Activated CD4-positive, alpha-beta T cell treated with anti-CD3 and anti-CD28 coated beads, Interleukin-2, Interleukin-6, amounts not matched to agents 100 ng/mL and 50 ng/mL, durations not matched to agents 16 hours and 8 hours (primary cell): ENCODE results near the gene SIRPB2.

Source experiments
- DNase-seq: peaks from one replicate; pipeline ENCODE4 v3.0.0-alpha.2; 2020

Gene SIRPB2

DNA sequence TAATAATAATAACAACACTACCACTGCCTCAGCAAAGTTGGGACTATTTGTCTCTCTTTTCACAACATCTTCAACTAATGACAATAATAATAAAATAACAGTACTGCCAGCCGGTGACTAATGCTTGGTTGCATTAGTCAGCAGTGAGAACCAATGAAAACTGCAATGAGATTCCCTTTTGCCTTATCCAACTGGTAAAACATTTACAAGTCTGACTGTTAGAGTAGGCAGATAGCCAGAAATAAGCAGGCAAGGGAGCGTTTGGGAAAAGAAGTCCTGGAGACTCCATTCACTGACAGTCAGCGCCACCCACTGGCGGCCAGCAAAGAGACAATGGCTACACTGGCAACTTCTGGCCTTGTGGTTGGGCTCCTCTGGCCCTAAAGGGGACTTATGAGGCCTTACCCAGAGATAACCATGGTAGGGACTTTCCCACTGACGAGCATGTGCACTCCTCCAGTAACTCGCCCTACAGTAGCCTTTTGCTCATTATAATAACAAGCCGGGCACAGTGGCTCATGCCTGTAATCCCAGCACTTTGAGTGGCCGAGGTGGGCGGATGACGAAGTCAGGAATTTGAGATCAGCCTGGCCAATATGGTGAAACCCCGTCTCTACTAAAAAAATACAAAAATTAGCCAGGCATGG, 21.2 kb downstream of the SIRPB2 start:
- peak; percentile 44 for DNase-seq

DNA sequence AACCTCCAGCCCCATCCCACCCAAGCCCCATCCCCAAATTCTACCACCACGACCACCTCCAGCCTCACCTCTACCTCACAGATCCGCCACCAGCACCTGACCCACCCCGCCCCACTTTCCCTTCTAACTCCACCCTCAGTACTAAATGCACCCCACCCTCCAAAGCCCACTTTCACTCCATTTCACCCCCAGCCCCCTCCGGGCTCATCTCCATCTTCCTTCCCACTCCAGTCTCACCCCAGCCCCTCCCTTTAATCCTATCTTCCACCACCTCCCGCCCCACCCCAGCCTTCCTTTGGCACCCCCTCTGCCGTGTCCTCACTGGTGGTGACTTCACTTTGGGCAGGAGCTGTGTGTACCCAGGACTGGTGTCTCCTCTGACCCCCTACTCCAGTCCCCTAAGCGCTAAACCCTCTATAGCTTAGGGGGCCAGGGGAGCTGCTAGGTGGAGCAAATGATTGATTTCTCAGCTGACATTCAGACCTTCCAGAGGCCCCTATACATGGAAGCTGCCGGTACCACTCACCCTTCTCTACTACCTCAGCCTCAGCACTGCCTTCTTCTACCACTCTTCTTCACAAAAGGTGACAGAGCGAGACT, 21.8 kb downstream of the SIRPB2 start:
- no peak for DNase-seq

DNA sequence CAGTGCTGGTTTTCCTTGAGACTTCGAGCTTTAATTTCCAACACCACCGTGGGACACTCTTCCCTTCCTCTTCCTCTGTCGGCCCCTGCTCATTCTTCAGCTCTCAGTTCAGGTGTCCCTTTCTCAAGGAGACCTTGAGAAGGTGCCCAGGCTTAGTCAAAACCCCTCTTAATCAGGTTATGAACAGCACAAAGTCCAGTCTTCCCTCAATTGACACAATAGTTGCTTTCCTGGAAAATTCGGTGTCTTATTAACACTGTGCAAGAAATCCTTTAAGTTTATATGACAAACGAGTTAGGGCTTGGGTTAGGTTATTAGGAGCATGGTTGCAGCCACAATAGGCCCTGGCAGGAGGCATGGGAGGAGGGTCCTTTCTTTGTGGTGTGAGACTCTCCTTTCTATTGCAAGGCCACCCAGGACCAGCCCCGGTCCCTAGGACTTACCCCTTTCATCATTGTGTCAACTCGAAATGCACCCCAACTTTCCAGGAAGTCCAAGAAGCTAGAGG, 23.0 kb downstream of the SIRPB2 start:
- DNase-seq = no peak

DNA sequence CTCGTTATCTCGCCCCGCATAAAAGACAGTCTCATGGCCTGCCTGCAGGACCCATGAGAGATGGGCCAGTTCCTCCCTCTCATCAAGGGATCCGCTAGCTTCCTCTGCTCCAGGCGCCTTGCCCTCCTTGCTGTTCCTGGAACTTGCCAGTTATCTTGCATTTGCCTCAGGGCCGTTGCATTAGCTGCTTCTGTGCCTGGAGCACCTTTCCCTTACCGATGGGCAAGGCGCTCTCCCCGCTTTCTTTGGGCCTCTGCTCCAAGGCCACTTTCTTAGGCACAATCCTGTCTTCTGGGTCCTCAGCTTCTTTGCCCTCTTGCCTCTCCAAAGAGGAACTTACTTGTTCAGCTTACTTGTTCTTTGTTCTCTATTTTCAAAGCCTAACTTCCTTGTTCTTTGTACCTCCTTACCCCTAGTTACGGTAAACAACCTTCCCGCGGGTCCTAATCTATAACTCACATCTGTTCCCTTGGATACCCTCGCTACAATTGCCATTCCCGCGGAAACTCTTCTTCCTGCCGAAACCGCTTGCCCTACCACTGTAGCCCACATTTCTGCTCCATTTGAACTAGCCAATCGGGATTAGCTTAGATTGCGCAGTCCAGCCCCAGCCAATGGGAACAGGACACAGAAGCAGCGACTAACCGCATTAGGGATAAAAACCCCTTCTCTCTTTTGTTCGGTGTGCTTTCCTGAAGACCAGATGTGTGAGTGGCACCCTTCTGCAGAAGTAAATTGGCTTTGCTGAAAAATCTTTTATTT, 23.7 kb downstream of the SIRPB2 start:
- no peak for DNase-seq

DNA sequence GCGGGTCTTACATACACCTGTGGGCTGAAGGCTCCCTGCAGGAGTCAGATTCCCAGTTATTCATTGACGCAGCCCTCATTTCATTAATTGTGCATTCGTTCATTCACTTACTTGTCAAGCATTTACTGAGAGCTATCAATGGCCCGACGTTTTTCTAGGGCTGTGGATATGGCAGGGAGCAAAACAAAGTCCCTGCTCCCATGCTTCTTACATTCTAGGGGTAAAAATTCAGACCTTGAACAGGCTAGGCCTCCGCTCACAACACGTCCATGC, 24.2 kb downstream of the SIRPB2 start:
- DNase-seq = no peak

DNA sequence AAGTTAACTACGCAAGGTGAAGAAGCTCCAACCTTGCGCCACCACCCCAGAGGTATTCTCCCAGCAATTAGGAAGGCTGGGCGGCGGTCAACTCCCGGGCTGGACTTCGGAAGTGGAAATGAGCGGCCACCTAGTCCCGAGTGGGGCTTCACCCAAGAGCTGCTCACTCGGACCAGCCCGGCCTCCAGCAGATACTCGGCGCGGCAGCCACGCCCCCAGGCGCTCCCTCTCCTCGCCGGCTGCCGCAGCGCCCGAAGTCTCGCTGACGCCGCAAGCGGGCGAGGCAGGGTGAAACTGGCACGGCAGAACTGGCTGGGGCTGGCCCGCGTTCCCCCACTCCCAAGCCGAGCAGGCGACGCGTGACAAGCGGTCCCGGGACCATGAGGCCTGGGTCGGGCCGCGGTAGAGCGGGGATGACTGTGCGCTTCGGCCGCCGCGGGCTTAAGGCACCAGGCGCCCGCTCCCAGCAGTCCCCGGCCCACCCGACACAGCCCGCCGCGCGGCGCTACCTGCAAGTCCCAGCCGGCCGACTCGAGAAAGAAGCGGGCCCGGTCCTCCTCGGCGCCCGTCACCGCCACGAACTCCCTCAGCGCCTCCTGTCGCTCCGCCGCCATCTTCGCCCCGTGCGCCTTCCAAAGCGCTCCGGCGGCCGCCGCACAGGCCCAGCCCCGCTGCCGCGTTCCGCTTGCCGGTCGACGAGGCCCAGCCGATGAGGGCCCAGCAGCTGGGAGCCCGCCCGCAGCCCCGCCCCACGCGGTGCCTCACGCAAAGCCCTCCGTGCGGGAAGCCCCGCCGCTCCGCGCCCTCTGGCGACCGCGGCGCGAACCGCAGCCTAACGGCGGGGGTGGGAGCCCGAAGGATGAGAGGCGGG, 24.8 kb downstream of the SIRPB2 start, which contains the start of gene NSFL1C:
NSFL1C (minus strand) TSS at position 639 of the 871 bp plus-strand sequence; CDS start at position 614, 25 bp downstream.
- peak; percentile 98 for DNase-seq

DNA sequence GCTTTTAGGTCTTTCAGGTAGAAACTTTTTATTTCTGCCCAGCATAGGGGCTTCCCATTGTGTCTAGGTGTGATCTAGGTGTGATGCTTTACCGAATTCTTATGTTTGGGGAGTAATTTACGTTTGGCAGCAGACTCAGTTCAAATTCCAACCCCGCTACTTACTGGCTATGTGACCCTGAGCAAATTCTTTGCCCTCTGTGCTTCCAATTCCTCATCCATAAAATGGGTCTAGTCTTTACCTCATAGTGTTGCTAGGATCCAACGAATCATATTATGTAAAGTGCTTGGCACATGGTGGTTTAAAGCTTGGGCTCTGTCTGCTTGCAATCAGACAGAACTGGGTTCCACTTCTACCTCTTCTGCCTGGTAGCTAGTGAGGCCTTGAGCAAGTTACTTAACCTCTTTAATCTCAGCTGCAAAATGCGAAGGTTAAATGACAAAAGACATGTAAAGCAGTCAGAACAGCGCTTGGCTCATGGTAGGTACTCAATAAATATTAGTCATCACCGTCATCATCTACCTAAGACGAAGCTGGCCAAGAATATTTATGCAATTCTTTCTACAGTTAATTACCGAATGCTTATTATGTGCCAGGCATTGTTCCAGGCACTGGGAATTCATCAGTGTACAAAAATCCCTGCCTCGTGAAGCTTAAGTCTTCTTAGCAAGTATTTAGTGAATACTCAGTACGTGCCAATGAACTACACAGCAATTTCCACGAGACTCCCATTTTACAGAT, 25.6 kb downstream of the SIRPB2 start:
- DNase-seq = no peak

DNA sequence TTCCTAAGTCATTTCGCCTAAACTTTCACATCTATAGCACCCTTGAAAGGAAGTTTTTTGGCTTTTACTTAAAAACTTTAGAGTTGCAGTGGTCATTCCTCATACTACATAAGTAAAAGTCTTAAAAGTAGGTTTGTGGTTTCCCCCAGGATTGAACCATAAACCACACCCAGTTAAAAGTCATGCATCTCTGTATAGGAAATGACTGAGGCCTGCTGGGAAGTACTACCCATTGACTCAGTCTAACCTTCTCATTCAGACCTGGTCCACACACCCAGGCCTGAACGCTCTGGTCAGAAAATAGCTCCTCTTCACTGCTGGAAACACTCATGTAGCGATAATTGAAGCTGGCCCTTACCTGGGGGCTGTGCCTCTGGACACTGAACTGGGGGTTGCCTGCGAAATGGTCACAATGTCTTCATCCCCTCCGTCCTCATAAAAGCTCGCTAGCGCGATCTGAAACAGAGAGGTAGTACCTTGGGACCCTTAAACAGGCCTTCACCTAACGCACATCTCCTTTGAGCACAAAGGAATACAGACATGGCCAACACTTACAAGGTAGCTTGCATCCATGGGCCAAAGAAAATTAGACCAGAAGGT, 27.1 kb downstream of the SIRPB2 start:
- DNase-seq = peak; percentile 41

DNA sequence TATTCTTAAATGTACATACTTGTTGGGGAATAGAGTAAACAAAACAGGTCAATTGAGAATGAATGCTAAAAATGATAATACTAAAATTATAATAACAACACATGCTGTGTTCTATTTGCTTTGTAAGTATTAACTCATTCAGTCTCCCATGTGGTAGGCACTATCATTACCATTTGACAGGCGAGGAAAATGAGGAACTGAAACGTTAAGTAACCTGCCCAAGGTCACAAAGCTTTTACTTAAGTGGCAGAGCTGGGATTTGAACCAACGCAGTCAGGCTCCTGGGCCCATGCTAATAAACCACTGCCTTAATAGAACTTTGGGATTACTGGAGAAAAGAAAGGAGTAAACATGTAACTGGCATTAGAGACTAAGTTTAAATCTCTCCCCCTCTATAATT, 28.4 kb downstream of the SIRPB2 start:
- DNase-seq = no peak

DNA sequence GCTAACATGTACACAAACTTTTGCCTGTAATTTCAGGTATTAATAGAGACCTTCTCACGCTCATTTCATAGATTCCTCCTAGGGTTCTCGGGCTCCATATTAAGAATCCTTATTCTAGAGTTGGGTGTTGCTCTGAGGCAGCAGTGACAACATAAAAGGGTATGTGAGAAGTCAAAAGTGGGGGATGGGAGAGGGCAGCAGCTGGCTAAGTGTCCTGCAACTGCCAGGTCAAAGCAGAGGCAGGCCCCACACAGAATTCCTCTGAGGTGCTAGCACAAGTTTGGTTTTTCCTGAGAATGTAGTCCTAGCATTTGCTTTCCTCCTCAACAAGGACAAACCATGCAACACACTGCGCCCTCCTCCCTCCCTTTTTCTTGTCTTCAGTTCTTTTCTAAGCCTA, 29.2 kb downstream of the SIRPB2 start:
- no peak for DNase-seq

DNA sequence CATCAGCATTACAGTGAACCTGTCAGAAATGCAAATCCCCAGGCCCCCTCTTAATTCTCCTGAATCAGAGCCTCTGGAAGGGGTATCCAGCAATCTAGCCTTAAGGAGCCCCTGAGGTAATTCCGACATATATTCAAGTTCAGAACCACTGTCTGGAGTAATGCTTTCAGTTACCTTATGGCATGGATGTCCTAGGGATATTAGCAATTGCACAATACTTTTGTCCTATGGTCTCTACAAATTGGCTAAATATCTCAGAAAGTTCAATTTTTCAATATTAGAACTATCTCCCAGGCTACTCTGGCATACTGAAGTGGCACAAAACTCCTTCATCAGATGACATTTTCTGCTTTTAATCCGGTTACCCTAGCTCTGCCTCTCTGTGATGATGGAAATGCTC, 30.9 kb downstream of the SIRPB2 start:
- DNase-seq = no peak

DNA sequence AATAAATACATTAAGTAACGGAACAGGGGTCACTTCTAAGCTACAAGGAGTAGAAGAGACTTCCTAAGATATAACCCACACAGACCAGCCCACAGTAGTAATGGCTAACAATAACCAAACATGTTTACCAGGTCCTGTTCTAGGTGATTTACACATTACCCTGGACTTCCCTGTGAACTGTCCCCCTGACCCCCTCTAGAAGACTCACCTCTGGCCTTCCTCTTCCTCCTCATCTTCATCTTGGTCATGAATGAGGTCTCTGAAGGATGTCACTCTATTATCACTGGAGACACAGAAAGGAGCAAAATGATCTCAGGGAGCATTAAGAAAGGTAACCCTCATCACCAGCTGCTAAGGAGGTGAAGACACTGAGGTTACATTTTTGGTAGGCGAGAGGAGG, 33.2 kb downstream of the SIRPB2 start:
- DNase-seq = no peak

DNA sequence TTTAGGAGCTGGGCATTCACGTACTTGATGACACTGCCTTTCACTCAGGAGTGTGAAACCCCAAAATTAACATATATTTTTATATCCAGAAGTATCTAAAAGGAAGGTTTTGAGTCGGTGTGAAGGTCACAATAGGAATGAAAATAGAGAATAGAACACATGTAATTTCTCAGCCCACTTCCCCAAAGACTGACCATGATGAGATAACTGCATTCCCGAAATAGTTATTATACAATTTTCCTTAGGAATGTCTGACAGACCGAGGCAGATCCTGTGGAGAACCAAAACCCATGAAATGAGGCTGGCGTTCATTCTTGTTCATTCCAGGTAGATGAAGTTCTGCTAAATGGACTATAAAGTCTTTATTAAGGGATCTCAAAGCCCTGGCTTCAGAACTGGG, 34.9 kb downstream of the SIRPB2 start:
- DNase-seq = no peak

DNA sequence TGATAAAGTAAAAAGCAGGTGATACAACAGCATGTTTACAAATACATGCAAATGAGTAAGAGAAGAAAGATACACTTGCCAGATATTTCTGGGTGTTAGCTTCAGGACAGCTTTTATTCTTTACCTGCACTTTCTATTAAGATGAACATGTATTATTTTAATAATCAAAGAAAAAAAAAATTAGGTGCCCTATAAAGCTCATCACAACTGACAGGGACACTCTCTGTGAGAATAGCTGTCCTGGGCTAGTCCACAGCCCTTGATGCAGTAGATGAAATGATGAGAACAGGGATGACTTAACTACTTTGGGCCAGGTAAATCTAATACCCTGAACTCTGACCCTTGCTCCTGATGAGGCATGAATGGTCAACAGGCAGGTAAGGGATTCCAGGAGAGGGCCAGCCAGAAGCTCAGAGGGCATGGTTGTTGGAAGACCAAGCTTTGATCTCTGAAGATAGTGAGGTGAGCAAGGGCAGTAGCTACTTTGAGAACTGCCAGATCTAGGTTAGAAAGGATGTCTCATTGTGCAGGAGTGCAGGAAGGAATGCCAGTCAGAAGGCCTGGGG, 40.2 kb downstream of the SIRPB2 start:
- DNase-seq = no peak

DNA sequence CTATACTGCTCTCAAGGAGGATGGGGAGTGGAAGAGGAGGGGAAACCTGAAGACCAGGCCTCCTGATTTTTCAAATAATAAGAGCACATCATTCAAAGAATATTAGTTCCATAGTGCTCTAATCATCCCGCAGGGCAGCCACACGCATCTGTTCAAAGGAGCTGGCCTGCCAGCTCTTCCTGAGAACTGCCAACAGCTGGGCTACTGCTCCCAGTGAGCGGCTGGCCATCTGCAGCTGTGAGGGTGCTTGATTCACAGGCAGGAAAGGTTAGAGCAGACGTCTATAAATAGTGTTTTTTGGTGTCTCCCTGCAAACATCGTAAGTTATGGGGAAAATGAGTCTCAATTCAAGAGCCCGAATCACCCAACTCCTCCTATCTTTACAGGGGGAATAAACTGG, 41.9 kb downstream of the SIRPB2 start:
- no peak for DNase-seq

DNA sequence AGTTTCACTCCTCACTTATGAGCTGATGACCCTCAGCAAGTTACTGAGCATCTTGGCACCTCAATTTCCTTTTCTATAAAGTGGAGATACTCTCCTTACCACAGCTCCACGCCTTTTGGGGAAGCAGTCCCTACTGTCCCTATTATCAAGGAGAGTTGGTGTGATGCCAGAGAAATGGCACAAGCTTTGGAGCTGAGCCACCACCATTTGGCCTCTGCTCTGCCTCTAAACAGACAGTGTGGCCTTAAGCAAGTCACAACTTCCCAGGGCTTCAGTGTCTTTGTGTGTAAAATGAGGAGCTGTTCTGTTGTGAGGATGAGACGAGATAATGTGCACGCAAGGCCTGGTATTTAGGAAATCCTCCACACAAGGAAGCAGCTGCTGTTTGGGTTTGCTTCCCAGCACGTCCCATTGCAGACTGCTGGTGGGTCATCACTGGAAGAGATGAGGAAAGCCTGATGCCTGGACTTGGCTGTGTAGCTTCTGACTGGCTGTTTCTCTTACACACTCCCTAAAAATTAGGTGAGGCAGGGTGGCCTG, 43.1 kb downstream of the SIRPB2 start:
- no peak for DNase-seq

DNA sequence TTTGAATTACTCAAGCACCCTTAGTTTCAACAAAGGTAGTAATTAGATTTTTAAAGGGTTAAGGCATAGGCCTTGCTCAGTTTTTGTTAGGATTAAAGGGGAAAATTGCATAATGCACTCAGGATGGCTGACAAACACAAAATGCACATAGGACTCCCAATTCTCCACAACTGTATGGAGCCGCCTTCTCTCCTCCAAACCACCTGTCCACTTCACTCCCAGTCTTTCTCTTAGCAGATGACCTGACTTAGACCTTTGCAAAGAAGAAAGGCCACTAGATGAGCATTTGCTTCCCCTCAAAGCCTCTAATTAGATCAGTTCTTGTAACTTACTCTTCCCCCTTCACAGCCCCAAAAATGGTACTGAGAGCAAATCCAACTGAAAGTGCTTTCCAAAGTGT, 44.7 kb downstream of the SIRPB2 start:
- DNase-seq = no peak

DNA sequence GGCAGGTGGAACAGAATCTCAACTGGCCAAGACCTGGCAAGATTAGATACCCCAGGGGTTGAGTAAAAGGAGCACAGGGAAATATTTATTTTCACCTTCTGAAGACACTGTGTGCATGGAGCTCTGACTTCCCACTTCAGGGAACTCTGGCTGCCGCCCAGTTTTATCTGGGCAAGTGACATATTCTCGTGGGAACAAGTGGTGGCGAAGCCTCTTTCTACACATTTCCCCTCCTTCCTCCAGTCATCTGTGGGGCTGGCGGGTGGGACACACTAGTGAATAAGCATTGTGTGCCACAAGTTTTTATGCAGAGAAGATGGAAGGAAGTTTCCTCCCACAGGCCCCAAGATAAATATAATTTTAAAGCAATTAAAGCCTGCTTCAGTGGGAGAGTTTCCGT, 48.1 kb downstream of the SIRPB2 start:
- DNase-seq = no peak

DNA sequence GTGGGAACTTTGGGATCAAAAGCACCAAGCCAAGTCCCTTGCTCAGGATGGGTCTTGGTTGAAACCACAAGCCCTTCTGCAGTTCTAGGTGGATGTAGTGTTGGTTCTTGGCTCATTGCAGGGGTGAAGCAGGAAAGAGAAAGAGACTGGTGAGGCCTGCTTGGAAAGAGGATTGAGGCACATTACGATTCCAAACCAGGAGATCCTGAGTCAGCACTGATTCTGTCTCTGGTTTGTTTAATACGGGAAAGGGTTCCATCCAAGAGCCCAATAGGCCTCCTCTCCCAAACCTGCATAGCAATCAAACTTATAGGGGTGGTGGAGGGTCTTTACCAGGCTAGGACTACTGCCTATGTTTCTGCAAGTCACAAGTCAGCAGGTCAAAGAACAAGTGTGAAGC, 48.9 kb downstream of the SIRPB2 start:
- DNase-seq = no peak

DNA sequence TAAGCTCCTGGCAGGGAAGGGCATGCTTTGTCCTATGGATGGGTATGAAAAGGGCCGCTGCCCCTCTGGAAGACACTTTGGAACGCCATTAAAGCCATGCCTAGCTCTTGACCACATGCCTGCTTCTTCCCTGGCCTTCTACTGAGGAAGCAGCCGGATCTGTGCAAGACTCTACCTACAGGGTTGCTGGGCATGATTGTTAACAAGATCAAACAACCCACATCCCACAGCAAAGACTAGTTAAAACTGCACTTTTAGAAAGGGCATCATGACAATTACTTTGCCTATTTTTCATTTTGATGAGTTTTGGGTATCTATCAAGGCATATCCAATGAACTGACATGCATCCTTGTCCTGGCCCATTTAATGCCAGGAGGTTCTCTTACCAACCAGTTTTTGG, 50.1 kb downstream of the SIRPB2 start:
- no peak for DNase-seq

DNA sequence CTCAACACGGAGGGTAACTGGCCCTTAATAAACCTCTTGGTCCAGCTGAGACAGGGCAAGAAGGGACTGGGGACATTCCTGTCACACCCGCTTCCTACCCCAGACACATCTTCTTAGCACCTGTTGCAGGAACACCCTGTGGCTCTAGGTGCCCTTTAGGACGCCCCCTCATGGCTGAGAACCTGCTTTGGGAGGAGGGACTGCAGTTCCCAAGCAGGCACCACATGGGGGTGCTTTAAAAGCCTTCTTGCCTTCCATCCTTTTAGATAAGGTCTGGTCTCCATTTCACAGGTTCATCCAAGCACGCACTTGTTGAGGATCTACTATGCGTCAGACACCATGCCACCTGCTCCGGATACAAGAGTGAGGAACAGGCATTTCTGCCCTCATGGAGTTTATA, 51.2 kb downstream of the SIRPB2 start:
- peak; percentile 16 for DNase-seq

DNA sequence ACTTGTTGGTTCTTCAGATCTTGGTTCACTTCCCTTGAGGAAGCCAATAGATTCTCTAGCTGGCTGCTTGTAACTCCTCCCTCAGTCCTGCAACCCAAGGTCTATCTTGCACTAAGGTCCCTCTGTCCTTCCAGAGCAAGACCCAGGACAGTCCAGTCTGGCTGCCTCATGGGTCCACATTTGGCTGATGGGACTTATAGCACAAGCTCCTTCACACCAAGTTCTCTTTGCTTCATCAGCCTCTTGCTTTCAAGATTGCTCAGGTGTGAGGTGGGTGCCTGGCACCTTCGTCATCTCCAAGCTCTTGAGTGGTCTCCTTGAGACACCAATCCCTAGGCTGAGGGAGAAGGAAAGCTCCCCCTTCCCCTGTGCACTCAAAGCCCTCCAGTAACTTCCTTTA, 52.9 kb downstream of the SIRPB2 start:
- DNase-seq = no peak
